Stimulated activated CD8-positive, alpha-beta memory T cell treated with anti-CD3 and anti-CD28 coated beads, Interleukin-4, amount 100 ng/mL, for 24 hours (primary cell): ENCODE measurements around the gene IGSF6.
"Not testable (repeated sequence)": the region's sequence is repeated elsewhere in the genome, so short reads cannot be mapped to it uniquely, and the experiment has no call there.

Experiments used
- DNase-seq: peaks from one replicate; pipeline ENCODE4 v3.0.0-alpha.2; 2020; ENCODE audit warnings: low read depth

IGSF6 gene

GRCh38 chr16:21652453-21652852 lies at the start of gene IGSF6:
Gene IGSF6, minus strand, starts transcription at chr16:21652608. Its CDS starts 10 bp downstream, at chr16:21652598.
- DNase-seq = no peak

- DNase-seq = no peak
Observed at GRCh38 chr16:21701271-21701670, 48.9 kb upstream of the IGSF6 start.

- no peak for DNase-seq
Observed at GRCh38 chr16:21698169-21699032, 46.0 kb upstream of the IGSF6 start.

- DNase-seq = no peak
Observed at GRCh38 chr16:21697032-21697431, 44.6 kb upstream of the IGSF6 start.

GRCh38 chr16:21694609-21695008 lies 42.2 kb upstream of the IGSF6 start:
- no peak for DNase-seq

GRCh38 chr16:21690967-21691366 lies 38.6 kb upstream of the IGSF6 start:
- not testable (repeated sequence) for DNase-seq

GRCh38 chr16:21689107-21689506 lies 36.7 kb upstream of the IGSF6 start:
- DNase-seq = no peak

GRCh38 chr16:21685034-21685455 lies 32.6 kb upstream of the IGSF6 start:
- DNase-seq = no peak

- DNase-seq = no peak
Observed at GRCh38 chr16:21684199-21684598, 31.8 kb upstream of the IGSF6 start.

GRCh38 chr16:21683184-21683583 lies 30.8 kb upstream of the IGSF6 start:
- DNase-seq = no peak

GRCh38 chr16:21680714-21681113 lies 28.3 kb upstream of the IGSF6 start:
- not testable (repeated sequence) for DNase-seq

GRCh38 chr16:21674456-21674855 lies 22.0 kb upstream of the IGSF6 start:
- not testable (repeated sequence) for DNase-seq

- DNase-seq = no peak
Observed at GRCh38 chr16:21673469-21673868, 21.1 kb upstream of the IGSF6 start.

- no peak for DNase-seq
Observed at GRCh38 chr16:21667575-21667974, 15.2 kb upstream of the IGSF6 start.

- no peak for DNase-seq
Observed at GRCh38 chr16:21666772-21667171, 14.4 kb upstream of the IGSF6 start.

GRCh38 chr16:21664801-21665492 lies 12.5 kb upstream of the IGSF6 start:
- DNase-seq = no peak

- DNase-seq = no peak
Observed at GRCh38 chr16:21663889-21664647, 11.7 kb upstream of the IGSF6 start, which contains the start of gene OTOA. Gene OTOA, plus strand, starts transcription at chr16:21663968. Its CDS starts 14,547 bp downstream, at chr16:21678515.

GRCh38 chr16:21659124-21659523 lies 6.7 kb upstream of the IGSF6 start:
- no peak for DNase-seq

- DNase-seq = no peak
Observed at GRCh38 chr16:21656795-21657768, 4.7 kb upstream of the IGSF6 start.

- no peak for DNase-seq
Observed at GRCh38 chr16:21654881-21655280, 2.5 kb upstream of the IGSF6 start.

- DNase-seq = no peak
Observed at GRCh38 chr16:21654466-21654865, 2.1 kb upstream of the IGSF6 start.
